Measurements from ENCODE around the gene COL5A1. TPM values are rescaled to one million over a fixed set of nuclear protein-coding genes. Genes with fewer than 3 reads are reported as not detected.

Gene COL5A1
- total RNA-seq, 1 donor from 2014 or later, result 87.7 TPM

DNA sequence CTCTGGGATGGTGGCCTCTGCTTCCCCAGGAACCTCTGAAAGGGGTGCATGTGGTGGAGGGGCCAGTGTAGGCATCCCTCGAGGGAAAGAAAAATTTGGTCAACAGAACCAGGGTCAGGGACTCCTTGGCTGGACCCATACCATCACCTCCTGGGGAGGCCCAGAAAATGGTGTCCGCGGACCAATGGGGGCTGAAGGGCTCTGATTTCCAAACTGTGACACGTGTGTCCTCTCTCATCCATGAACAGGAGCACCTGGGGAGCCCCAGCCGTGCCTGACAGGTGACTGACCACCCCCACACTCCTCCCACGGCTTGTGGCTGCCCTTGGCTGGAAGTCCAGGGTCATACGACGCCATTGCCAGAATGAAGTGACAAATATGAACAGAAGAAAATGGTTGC is 242.9 kb downstream of the COL5A1 start:
- no peaks in the 10 kb centered on the region for H3K36me3 ChIP-seq (ENCODE audit: control insufficient read depth, insufficient read depth, low read length)
- no peaks in the 10 kb centered on the region for H3K27me3 ChIP-seq (ENCODE audit: control insufficient read depth, insufficient read depth, low read length)
- no peak for DNase-seq (ENCODE audit: low read depth)
- TF ChIP-seq, protein P1, sequence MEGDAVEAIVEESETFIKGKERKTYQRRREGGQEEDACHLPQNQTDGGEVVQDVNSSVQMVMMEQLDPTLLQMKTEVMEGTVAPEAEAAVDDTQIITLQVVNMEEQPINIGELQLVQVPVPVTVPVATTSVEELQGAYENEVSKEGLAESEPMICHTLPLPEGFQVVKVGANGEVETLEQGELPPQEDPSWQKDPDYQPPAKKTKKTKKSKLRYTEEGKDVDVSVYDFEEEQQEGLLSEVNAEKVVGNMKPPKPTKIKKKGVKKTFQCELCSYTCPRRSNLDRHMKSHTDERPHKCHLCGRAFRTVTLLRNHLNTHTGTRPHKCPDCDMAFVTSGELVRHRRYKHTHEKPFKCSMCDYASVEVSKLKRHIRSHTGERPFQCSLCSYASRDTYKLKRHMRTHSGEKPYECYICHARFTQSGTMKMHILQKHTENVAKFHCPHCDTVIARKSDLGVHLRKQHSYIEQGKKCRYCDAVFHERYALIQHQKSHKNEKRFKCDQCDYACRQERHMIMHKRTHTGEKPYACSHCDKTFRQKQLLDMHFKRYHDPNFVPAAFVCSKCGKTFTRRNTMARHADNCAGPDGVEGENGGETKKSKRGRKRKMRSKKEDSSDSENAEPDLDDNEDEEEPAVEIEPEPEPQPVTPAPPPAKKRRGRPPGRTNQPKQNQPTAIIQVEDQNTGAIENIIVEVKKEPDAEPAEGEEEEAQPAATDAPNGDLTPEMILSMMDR (IDR thresholded peaks at IDR 0.05; ENCODE audit: insufficient read depth, low read length, poor library complexity, severe bottlenecking), result no peak
- no peak overlapping the region for H3K4me3 ChIP-seq (ENCODE audit: low read depth, low read length)

DNA sequence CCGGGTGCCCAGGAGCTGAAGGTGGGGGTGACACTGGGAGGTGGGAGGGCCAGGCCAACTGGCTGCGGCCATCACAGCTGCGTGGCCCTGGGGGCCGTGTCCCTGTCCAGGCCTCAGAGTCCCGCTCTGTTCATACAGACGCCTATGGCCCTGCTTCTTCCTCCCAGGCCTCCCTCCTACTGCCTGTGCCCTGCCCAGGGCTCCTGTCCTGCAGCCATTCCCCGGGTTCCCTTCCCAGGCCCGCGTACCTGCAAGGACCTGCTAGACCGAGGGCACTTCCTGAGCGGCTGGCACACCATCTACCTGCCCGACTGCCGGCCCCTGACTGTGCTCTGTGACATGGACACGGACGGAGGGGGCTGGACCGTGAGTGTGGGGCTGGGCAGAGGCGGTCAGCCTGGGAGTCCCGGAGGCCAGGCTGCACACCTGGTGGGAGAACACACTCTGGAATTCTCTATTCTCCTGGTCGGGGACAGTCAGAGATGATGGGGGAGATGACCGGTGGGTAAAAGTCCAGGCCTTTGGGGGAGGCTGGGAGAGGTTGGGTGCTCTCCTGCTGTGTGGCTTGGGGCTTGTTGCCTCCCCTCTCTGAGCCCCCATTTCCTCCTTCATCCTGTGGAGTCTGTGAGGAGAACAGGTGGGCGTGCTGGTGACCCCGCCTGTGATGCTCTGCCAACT is 243.5 kb downstream of the COL5A1 start:
- DNase-seq (ENCODE audit: low read depth), result no peak
- no peaks in the 10 kb centered on the region for H3K27me3 ChIP-seq (ENCODE audit: control insufficient read depth, insufficient read depth, low read length)
- H3K4me3 ChIP-seq (ENCODE audit: low read depth, low read length), result no peak overlapping the region
- TF ChIP-seq, protein P1 (IDR thresholded peaks at IDR 0.05; ENCODE audit: insufficient read depth, low read length, poor library complexity, severe bottlenecking), result no peak
- H3K36me3 ChIP-seq (ENCODE audit: control insufficient read depth, insufficient read depth, low read length), result no peaks in the 10 kb centered on the region

DNA sequence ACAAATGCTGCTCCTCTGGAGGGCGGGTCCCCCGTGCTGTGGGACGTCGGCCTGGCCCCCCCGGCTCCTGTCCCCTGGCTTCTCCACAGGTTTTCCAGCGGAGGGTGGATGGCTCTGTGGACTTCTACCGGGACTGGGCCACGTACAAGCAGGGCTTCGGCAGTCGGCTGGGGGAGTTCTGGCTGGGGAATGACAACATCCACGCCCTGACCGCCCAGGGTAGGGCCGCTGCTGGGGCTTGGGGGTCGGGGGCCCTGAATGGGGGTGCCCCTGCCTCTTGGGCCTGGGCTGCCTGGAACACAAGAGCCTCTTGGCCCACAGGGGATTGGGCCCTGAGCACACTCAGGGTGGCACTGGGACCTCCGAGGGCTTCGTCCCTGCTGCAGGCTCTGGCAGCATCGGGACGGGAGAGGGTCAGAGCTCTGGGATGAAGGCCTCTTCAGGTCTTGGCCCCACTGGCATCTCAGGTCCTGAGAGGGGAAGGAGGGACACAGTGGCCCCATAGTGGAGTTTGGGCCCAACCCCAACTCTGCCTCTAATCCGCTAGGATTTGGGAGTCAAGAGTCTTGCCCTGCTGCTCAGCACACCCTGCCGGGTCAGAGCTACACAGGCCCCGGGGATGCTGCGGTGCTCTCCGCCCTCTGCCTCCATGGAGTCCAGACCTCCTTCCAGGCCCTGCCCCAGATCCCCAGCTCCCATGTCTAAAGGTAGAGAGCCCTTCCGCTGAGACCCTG is 244.2 kb downstream of the COL5A1 start:
- H3K4me3 ChIP-seq (ENCODE audit: low read depth, low read length), result no peak overlapping the region
- DNase-seq (ENCODE audit: low read depth), result no peak
- TF ChIP-seq, protein P1 (IDR thresholded peaks at IDR 0.05; ENCODE audit: insufficient read depth, low read length, poor library complexity, severe bottlenecking), result no peak
- H3K27me3 ChIP-seq (ENCODE audit: control insufficient read depth, insufficient read depth, low read length), result no peaks in the 10 kb centered on the region
- no peaks in the 10 kb centered on the region for H3K36me3 ChIP-seq (ENCODE audit: control insufficient read depth, insufficient read depth, low read length)

DNA sequence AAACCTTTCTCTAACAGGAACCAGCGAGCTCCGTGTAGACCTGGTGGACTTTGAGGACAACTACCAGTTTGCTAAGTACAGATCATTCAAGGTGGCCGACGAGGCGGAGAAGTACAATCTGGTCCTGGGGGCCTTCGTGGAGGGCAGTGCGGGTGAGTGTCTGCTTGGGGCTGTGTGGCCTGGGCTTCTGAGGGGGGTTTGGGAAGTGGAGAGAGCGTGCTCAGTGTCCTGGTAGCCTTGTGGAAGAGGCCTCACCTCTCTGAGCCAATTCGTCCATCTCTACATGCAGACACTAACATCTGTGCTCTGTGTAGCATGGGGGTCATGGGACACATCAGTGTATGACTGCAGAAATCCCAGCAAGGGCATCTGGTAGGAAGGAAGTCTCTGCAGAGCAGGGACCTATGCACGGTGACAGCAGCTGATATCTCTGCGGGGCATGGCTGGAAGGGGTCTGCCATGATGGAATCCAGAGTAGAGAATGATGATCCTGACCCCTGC is 244.9 kb downstream of the COL5A1 start:
- DNase-seq (ENCODE audit: low read depth), result no peak
- Histone ChIP-seq H3K36me3 (ENCODE audit: control insufficient read depth, insufficient read depth, low read length) (no peaks in the 10 kb centered on the region), H3K4me3 (ENCODE audit: low read depth, low read length) (no peak overlapping the region), H3K27me3 (ENCODE audit: control insufficient read depth, insufficient read depth, low read length) (no peaks in the 10 kb centered on the region)
- TF ChIP-seq, protein P1 (IDR thresholded peaks at IDR 0.05; ENCODE audit: insufficient read depth, low read length, poor library complexity, severe bottlenecking), result no peak

DNA sequence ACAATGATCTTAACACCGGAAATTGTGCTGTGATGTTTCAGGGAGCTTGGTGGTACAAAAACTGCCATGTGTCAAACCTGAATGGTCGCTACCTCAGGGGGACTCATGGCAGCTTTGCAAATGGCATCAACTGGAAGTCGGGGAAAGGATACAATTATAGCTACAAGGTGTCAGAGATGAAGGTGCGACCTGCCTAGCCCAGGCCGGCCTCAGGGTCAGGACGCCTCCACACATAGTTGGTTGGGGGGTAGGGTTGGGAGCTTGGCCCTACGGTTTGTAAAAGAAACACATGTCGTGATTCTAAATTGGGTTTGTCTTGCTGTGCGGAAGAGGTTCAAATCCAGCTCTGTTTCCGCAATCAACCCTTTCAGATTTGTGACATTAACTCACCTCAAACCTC is 245.6 kb downstream of the COL5A1 start:
- no peak for DNase-seq (ENCODE audit: low read depth)
- TF ChIP-seq, protein P1 (IDR thresholded peaks at IDR 0.05; ENCODE audit: insufficient read depth, low read length, poor library complexity, severe bottlenecking), result no peak
- Histone ChIP-seq H3K4me3 (ENCODE audit: low read depth, low read length) (no peak overlapping the region), H3K36me3 (ENCODE audit: control insufficient read depth, insufficient read depth, low read length) (no peaks in the 10 kb centered on the region), H3K27me3 (ENCODE audit: control insufficient read depth, insufficient read depth, low read length) (no peaks in the 10 kb centered on the region)

Measured in kidney epithelial cell (primary cell).